OCI-LY7 (cell line): Measurements from ENCODE around the gene SKP2. TPM values are rescaled to one million over a fixed set of nuclear protein-coding genes. Genes with fewer than 3 reads are reported as not detected.

Source experiments
- BruUV-seq: library from RNA; stranded (reverse); fragments of 400-500 nt; replicated peaks from 2 replicates; lab custom pipeline; 2021; lab: Mats Ljungman, UMichigan
- CTCF ChIA-PET: fragments of 300-600 bp; sonication (Branson Sonifier 250); formaldehyde crosslinking; loops from one replicate; lab custom pipeline; 2022; ENCODE audit warnings: antibody characterized with exemption; ENCODE audit not compliant: unreplicated experiment; lab: Charles Lee
- POLR2A ChIA-PET: fragments of 300-600 bp; sonication (Branson Sonifier 250); formaldehyde crosslinking; loops from one replicate; lab custom pipeline; 2022; ENCODE audit warnings: antibody characterized with exemption; lab: Charles Lee
- DNase-seq: peaks from one replicate; pipeline ENCODE4 v3.0.0-alpha.2; 2015; ENCODE audit warnings: low spot score
- H2AFZ ChIP-seq: fragments of 200-600 bp; sonication (generic), shearing (Covaris generic); 2 replicates; pipeline ENCODE4 v1.6.1; 2014; ENCODE audit warnings: mild to moderate bottlenecking, antibody characterized with exemption, low read length, moderate library complexity
- H3K27ac ChIP-seq: fragments of 200-600 bp; sonication (generic); 2 replicates; pipeline ENCODE4 v1.5.1; 2014; ENCODE audit warnings: mixed run types, low read depth, mild to moderate bottlenecking, moderate library complexity, low read length, inconsistent platforms; ENCODE audit not compliant: poor library complexity, severe bottlenecking
- H3K36me3 ChIP-seq: fragments of 200-600 bp; sonication (generic); 2 replicates; pipeline ENCODE4 v1.6.1; 2014; ENCODE audit warnings: mild to moderate bottlenecking, antibody characterized with exemption, low read length, moderate library complexity, mixed read lengths; ENCODE audit not compliant: insufficient read depth
- H3K4me1 ChIP-seq: fragments of 200-600 bp; sonication (generic); 2 replicates; pipeline ENCODE4 v1.5.1; 2014; ENCODE audit warnings: mild to moderate bottlenecking, low read length; ENCODE audit not compliant: insufficient read depth, poor library complexity, severe bottlenecking
- H3K4me2 ChIP-seq: fragments of 200-600 bp; sonication (generic); 2 replicates; pipeline ENCODE4 v1.6.1; 2014; ENCODE audit warnings: mild to moderate bottlenecking, low read length
- H3K4me3 ChIP-seq: fragments of 200-600 bp; sonication (generic); 2 replicates; pipeline ENCODE4 v1.5.1; 2014; ENCODE audit warnings: mild to moderate bottlenecking, low read depth, low read length; ENCODE audit not compliant: poor library complexity, severe bottlenecking
- H3K79me2 ChIP-seq: fragments of 200-600 bp; sonication (generic); 2 replicates; pipeline ENCODE4 v1.6.1; 2016; ENCODE audit warnings: low read depth, mild to moderate bottlenecking, low read length, moderate library complexity, mixed read lengths; ENCODE audit not compliant: insufficient read depth
- H3K9me2 ChIP-seq: fragments of 200-600 bp; sonication (generic); 2 replicates; pipeline ENCODE4 v1.6.1; 2016; ENCODE audit warnings: mild to moderate bottlenecking, low read length, mixed read lengths; ENCODE audit not compliant: insufficient read depth
- H3K9me3 ChIP-seq: fragments of 200-600 bp; sonication (generic); 2 replicates; pipeline ENCODE4 v1.6.1; 2014; ENCODE audit warnings: mild to moderate bottlenecking, mixed run types, low read length, mixed read lengths
- H4K20me1 ChIP-seq: fragments of 200-600 bp; sonication (generic); 2 replicates; pipeline ENCODE4 v1.6.1; 2014; ENCODE audit warnings: mild to moderate bottlenecking, antibody characterized with exemption, low read length, moderate library complexity, mixed read lengths; ENCODE audit not compliant: insufficient read depth
- CTCF ChIP-seq: fragments of 200-600 bp; sonication (generic); conservative IDR thresholded peaks from 2 replicates; pipeline ENCODE4 v1.5.1; 2014; ENCODE audit warnings: mild to moderate bottlenecking, antibody characterized with exemption, low read length, moderate library complexity, mixed read lengths
- EZH2phosphoT487 ChIP-seq: fragments of 200-600 bp; sonication (generic); IDR thresholded peaks from 2 replicates; pipeline ENCODE4 v1.6.1; 2018; ENCODE audit warnings: low read depth, borderline replicate concordance, mild to moderate bottlenecking, mixed run types, antibody characterized with exemption, low read length, moderate library complexity, mixed read lengths
- intact Hi-C: fragments of 100-400 bp; cut with micrococcal nuclease; formaldehyde crosslinking; loops from one replicate; pipeline ENCODE4 v1.10.0; 2022; ENCODE audit not compliant: unreplicated experiment
- total RNA-seq, 2 experiments: library from RNA; depleted of rRNA in 1 of 2; stranded (reverse); fragments of >200 nt in 1 of 2; shearing (Covaris generic) in 1 of 2; gene quantifications; 2 replicates each; pipeline ENCODE4 v1.2.3, GENCODE V29; 2014 to 2022

The SKP2 gene
- total RNA-seq, 2 experiments from 2014 or later, result 71.8 to 74.0 TPM

DNA sequence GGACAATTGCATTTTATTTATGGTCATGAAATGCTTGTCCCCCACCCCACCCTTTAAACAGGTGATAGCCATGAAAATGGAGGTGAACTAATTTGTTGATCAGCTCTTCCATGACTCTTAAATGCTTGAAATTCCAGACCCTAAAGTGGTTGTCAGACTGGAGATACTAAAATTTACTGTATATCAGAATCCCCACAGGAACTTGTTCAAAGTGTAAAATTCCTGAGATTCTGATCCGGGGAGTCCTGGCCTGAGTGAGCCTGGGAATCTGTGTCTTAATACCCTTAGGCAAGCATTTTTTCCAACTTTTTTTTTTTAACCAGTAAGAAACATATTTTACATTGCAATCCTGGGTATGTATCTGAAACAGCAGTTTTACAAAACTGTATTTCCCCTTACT is 4.7 kb downstream of the SKP2 start:
- CTCF ChIA-PET, result no interaction called here
- Histone ChIP-seq H2AFZ (no peak overlapping the region), H3K4me2 (no peak overlapping the region), H3K27ac (no peak overlapping the region), H4K20me1 (no peaks in the 10 kb centered on the region), H3K4me3 (no peak overlapping the region), H3K79me2 (peaks cover 65% of the 10 kb centered on the region), H3K4me1 (peaks cover 14% of the 10 kb centered on the region), H3K9me3 (no peaks in the 10 kb centered on the region), H3K36me3 (peaks cover 85% of the 10 kb centered on the region), H3K9me2 (no peaks in the 10 kb centered on the region)
- POLR2A ChIA-PET, result no interaction called here
- BruUV-seq, result no TSS peak
- intact Hi-C loops, result no loop called here
- no peak for DNase-seq
- TF ChIP-seq CTCF (no peak), EZH2phosphoT487 (no peak)

DNA sequence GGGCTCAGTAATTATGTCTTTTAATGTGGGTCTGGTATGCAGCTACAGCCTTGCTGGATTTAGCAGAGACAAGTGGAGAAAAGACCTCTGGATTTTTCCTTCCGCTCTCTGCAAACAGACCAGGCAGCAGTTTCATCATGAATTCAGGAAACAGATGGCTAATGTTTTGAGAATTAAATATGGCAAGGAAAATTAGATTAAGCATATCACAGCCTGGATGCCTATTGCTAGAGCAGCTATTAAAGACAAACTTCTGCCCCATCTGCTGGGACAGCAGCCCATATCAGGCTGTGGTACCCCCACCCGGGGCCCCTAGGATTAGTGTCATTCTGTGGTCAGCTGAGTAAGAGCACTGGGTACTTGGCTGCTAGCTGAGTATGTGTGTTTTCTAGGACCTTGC is 6.2 kb downstream of the SKP2 start:
- H3K4me3 ChIP-seq, result no peak overlapping the region
- intact Hi-C loops, result no loop called here
- H3K27ac ChIP-seq, result no peak overlapping the region
- H3K9me2 ChIP-seq, result no peaks in the 10 kb centered on the region
- no TSS peak for BruUV-seq
- H4K20me1 ChIP-seq, result no peaks in the 10 kb centered on the region
- CTCF ChIA-PET, result no interaction called here
- H3K36me3 ChIP-seq, result peaks cover 100% of the 10 kb centered on the region
- no peak overlapping the region for H3K4me2 ChIP-seq
- no peak for TF ChIP-seq CTCF
- no peak for TF ChIP-seq EZH2phosphoT487
- H3K79me2 ChIP-seq, result peaks cover 54% of the 10 kb centered on the region
- peaks cover 11% of the 10 kb centered on the region for H3K4me1 ChIP-seq
- POLR2A ChIA-PET, result interaction anchor here (1.1 kb wide), 1 partner anchor 11 kb away, joined by 3 read pairs; no protein-coding TSS in a partner anchor
- no peaks in the 10 kb centered on the region for H3K9me3 ChIP-seq
- no peak for DNase-seq
- H2AFZ ChIP-seq, result no peak overlapping the region

DNA sequence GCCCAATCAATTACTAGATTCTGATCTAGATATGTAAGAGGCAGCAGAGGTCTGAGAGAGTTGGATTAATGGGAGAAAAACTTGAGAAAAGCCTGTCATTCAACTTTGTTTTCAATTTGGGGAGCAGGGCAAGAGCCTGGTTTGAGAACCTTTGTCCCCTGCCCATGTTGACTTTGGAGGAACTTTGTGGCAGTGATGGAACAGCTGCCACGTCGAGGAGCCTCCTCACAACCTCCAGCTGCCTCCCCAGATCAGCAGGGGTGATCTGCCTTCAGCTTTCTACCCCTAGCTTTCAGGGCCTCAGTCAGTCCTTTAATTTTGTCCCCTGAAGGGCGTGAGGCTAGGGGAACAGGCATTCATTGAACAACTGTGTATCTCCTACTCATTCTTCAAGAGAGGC is 8.7 kb downstream of the SKP2 start:
- no TSS peak for BruUV-seq
- H3K4me2 ChIP-seq, result no peak overlapping the region
- H3K4me1 ChIP-seq, result no peaks in the 10 kb centered on the region
- no peaks in the 10 kb centered on the region for H4K20me1 ChIP-seq
- H3K36me3 ChIP-seq, result peaks cover 100% of the 10 kb centered on the region
- ChIA-PET CTCF (interaction anchor here (1.2 kb wide), 1 partner anchor 17 kb away, joined by 3 read pairs; no protein-coding TSS in a partner anchor), POLR2A (interaction anchor here (0.6 to 1.3 kb wide), 3 partner anchors 9 to 71 kb away, joined by 3 to 4 read pairs (median 4); partner anchors contain the start of gene LMBRD2)
- no peaks in the 10 kb centered on the region for H3K9me2 ChIP-seq
- intact Hi-C loops, result no loop called here
- H3K27ac ChIP-seq, result no peak overlapping the region
- peaks cover 30% of the 10 kb centered on the region; the same call in 1 of the 2 replicates for H3K79me2 ChIP-seq
- TF ChIP-seq EZH2phosphoT487, result no peak
- no peak for DNase-seq
- H3K4me3 ChIP-seq, result no peak overlapping the region
- no peaks in the 10 kb centered on the region for H3K9me3 ChIP-seq
- H2AFZ ChIP-seq, result no peak overlapping the region
